ENCODE data around the gene CGN.
A peak's percentile ranks its signal among the peaks of the same experiment; 100 is the strongest.
"Not testable (repeated sequence)": the region's sequence is repeated elsewhere in the genome, so short reads cannot be mapped to it uniquely, and the experiment has no call there.

CGN gene

DNA sequence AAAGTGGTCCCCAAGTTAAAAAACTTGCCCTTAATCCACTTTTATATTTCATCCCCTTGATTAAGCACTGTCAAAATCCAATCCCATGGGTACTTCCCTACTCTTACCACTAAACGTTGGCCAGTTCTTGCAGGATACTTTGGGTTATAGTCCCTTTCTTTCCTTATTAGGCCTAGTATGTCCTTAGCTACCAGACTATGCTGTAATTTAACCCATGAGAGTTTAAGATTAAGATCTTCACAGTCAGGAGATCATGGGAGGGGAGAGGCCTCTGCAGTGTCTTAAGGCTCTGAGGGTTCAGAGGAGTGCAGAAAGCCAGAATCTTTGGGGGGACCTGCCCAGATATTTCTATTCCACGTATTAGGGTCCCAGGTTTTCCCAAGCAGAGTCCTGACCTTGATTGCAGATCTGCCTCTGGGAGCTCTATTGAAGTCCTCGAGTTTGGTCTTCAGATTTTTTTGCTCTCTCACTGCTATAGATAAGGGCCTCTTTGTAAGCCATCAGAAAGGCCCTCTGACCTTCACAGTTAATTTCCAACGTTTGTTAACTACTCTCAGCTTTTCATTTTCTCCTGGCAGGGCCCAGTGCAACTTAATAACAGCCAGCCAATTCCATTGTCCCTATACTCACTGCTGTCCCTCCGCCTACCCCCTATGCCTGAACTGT is 9.0 kb upstream of the CGN start:
- no peak for DNase-seq

GRCh38 chr1:151502859-151503780 is 8.1 kb upstream of the CGN start:
- DNase-seq, result no peak

DNA sequence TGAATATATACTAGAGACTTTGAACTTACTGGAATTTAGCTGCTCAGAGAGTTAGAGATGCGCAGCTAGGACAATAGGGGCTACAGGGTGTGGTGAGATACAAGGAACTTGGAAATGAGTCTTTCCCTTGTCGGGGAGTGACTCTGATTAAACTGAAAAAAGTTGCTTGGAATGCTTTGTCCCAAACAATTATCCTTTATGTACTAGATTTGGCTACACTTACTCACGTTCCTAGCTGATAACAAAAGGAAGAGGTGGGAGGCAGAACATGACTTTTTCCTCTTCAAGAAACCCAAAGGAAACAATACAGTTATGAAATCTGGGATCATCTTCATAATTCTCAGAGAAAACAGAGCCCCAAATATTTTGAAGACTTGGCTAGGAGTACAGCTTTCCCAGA is 6.9 kb upstream of the CGN start:
- DNase-seq, result no peak

DNA sequence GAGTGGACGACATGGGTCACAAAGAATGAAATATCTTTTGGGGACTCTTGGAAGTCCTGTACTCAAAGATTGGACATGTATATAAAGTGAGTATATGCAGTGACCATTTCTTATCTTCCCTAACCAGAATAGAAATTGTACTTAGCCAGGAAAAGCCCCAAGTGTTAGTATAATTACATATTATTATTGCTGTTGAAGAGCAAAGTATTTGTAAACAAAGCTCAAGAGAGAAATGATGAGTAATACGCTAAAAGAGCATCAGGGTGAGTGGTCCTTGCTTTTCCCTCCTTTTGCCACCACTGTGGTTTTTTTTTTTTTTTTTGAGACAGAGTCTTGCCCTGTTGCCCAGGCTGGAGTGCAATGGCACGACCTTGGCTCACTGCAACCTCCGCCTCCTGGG is 6.4 kb upstream of the CGN start:
- no peak for DNase-seq

DNA sequence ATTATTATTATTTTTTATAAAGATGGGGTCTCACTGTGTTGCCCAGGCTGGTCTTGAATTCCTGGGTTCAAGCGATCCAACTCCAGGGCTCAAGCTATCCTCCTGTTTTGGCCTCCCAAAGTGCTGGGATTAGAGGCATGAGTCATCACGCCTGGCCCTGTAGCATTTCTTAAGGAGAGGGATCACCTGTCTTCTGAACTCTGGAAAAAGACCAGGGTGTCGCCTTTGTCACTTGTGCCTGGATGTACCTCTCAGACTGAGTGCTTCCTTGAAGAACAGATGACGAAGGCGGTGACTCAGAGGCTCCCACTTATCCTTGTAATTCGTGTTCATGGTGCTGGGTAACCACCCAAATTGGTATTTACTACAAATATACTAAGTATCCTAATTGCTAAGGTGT is 2.4 kb upstream of the CGN start:
- DNase-seq, result no peak

DNA sequence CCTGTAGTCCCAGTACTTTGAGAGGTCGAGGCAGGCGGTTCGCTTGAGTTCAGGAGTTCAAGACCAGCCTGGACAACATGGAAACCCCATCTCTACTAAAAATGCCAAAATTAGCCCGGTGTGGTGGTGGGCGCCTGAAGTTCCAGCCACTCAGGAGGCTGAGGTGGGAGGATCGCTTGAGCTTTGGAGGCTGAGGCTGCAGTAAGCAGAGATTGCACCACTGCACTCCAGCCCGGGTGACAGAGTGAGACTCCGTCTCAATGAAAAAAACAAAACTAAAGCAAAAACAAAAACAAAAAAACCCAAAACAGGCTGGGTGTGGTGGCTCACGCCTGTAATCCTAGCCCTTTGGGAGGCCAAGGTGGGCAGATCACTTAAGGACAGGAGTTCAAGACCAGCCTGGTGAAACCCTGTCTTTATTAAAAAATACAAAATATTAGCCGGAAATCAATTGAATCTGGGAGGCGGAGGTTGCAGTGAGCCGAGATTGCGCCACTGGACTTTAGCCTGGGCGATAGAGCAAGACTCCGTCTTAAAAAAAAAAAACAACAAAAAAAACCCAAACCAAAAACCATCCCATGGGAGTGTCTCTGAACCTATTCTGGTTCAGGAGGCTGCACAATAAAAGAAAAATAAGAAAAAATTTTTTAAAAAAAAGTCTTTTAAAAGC is 1.7 kb upstream of the CGN start:
- DNase-seq, result no peak

- DNase-seq, result no peak
These were observed 1.2 kb upstream of the CGN start for GRCh38 chr1:151510020-151510405.

- DNase-seq, result no peak
These were observed 602 bp upstream of the CGN start for GRCh38 chr1:151510614-151510956.

DNA sequence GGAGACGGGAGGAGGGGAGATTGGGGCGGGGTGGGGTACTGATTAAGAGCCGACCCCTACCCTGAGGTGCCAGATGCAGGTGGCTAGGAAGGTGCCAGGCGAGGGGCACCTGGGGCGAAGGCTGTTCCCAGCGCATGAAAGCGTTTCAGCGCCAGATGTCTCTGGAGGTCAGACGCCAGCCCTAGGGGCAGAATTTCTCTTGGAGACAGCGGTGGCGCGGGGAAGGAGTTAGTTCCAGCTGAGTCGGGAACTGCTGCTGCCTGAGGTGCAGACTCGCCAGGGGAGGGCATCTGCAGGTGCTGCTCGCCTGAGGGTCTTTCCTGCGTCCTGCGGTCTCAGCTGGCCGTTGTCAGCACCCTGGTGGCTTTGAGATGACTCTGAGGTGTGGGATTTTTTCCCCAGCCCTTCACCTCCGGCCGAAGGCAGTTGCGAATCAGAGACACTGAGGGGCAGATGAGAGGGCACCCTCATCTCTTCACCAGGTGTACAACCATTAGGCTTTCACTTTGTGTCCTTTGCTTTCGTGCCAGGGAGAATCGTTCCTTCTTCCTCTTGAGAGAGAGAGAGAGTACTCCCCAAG is 539 bp downstream of the CGN start:
- peak in 1 of 2 experiments; percentile 4 for DNase-seq

- DNase-seq, result no peak
These were observed 1.1 kb downstream of the CGN start for GRCh38 chr1:151512326-151512725.

GRCh38 chr1:151512801-151513625 is 1.8 kb downstream of the CGN start:
- DNase-seq, result no peak

DNA sequence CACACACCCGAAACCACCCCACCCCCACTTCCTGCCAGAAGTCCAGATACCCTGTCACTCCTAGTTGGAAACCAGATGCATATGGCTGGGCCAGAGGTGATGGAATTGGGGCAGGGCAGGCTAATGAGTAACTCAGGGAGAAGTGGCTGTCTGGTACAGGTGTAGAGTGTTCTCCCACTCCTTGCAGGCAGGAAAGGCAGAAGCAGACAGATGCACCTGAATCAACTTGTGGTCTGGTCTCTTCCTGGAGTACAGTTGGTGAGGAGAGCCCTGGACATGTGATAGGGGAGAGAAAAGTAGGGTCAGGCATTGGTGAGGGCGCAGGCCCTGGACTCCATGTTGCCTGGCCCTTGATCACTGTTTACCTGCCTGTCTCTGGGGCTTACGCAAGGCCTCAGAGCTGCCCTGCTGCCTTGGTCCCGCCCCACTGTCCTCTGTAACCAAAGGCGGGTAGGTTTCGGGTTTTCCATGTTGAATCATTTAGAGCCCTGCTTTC is 2.5 kb downstream of the CGN start:
- peak in 1 of 2 experiments; percentile 13 for DNase-seq

GRCh38 chr1:151514366-151514765 is 3.2 kb downstream of the CGN start:
- no peak for DNase-seq

DNA sequence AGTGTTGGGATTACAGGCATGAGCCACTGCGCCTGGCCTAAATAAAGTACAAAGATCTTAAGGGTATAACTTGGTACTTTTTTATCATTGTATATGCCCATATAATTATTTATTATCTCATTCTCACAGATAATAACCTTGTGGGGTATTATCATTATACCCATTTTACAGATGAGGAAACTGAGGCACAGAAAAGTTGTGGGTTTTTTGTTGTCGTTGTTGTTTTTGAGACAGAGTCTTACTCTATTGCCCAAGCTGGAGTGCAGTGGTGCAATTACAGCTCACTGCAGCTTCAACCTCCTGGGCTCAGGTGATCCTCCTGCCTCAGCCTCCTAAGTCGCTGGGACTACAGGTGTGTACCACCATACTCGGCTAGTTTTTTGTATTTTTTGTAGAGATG is 4.1 kb downstream of the CGN start:
- no peak for DNase-seq

DNA sequence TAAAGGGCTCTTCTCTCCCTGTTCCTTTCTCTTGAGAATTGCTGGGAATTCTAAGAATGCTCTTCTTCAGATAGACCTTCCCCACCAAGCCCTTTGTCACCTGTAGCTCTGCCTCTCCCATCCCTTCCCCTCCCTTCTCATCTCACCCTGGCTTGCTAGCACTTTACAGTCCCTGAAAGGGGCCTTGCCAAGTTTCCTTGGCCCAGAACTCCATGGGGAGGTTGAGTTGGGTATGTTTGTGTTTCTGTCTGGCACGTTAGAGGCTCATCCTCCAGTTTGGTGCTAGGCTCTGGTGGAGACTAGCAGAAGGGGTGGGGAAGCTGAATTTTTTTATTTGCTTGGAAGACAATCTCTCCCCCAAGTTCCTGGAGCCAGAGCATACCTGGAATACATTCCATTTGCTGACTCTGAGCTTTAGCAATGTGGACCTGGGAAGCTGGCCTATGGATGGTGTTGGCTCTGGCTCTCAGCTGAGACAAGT is 4.9 kb downstream of the CGN start:
- DNase-seq, result no peak

DNA sequence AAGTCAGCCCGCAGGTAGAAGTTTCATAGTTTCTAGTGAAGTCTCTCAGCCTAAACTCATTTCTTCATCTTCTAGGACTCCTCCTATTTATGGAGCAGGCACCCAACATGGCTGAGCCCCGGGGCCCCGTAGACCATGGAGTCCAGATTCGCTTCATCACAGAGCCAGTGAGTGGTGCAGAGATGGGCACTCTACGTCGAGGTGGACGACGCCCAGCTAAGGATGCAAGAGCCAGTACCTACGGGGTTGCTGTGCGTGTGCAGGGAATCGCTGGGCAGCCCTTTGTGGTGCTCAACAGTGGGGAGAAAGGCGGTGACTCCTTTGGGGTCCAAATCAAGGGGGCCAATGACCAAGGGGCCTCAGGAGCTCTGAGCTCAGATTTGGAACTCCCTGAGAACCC is 7.2 kb downstream of the CGN start:
- no peak for DNase-seq

DNA sequence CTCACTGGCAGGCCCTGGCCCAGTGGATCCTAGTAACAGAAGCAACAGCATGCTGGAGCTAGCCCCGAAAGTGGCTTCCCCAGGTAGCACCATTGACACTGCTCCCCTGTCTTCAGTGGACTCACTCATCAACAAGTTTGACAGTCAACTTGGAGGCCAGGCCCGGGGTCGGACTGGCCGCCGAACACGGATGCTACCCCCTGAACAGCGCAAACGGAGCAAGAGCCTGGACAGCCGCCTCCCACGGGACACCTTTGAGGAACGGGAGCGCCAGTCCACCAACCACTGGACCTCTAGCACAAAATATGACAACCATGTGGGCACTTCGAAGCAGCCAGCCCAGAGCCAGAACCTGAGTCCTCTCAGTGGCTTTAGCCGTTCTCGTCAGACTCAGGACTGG is 7.7 kb downstream of the CGN start:
- no peak for DNase-seq

DNA sequence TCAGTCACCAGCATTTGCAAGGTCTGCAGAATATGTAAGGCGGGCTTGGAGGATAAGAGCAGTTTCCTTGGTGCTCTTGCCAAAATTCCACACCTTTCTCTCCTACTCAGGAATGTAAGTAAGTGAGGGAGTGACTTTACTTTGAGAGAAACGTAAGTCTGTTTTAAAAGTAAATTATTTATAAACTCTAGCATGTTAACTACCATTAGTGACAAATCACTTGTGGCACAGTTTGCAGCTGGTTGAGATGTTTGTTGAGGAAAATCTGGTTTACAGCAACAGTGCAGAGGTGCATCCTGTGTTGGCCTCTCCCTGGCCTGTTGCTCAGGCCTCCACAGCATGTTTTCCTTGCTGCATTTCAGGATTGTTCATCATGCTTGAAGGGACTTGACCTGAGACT is 8.5 kb downstream of the CGN start:
- DNase-seq, result no peak

GRCh38 chr1:151520359-151520758 is 9.2 kb downstream of the CGN start:
- no peak for DNase-seq

GRCh38 chr1:151522427-151522826 is 11.2 kb downstream of the CGN start:
- not testable (repeated sequence) for DNase-seq

DNA sequence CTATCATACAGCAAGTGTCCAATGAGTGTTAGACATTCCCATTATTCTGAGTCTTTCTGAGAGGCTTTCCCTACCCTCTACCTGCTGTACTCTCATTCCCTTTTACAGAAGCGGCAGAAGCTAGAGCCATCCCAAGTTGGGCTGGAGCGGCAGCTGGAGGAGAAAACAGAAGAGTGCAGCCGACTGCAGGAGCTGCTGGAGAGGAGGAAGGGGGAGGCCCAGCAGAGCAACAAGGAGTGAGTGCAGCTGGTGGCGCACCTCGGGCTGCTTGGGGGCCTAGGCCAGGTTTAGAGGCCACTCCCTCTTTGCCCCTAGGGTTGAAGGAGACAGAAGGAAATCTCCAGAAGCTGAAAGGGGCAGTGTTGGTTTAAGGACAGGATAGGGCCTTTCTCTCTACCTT is 12.1 kb downstream of the CGN start:
- DNase-seq, result no peak

- DNase-seq, result no peak
These were observed 13.5 kb downstream of the CGN start for GRCh38 chr1:151524736-151525135.
